Stimulated activated CD8-positive, alpha-beta memory T cell treated with anti-CD3 and anti-CD28 coated beads, Interleukin-7, amount 100 ng/mL, for 1 hour (primary cell): Measurements from ENCODE around the gene PLEKHJ1.
"Not testable (repeated sequence)": the region's sequence is repeated elsewhere in the genome, so short reads cannot be mapped to it uniquely, and the experiment has no call there.

Experiments used
- DNase-seq, 2 donors: peaks; one replicate each; pipeline ENCODE4 v3.0.0-alpha.2; 2020; ENCODE audit warnings: low read depth in 2 of 2

Gene PLEKHJ1, protein sequence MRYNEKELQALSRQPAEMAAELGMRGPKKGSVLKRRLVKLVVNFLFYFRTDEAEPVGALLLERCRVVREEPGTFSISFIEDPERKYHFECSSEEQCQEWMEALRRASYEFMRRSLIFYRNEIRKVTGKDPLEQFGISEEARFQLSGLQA

DNA sequence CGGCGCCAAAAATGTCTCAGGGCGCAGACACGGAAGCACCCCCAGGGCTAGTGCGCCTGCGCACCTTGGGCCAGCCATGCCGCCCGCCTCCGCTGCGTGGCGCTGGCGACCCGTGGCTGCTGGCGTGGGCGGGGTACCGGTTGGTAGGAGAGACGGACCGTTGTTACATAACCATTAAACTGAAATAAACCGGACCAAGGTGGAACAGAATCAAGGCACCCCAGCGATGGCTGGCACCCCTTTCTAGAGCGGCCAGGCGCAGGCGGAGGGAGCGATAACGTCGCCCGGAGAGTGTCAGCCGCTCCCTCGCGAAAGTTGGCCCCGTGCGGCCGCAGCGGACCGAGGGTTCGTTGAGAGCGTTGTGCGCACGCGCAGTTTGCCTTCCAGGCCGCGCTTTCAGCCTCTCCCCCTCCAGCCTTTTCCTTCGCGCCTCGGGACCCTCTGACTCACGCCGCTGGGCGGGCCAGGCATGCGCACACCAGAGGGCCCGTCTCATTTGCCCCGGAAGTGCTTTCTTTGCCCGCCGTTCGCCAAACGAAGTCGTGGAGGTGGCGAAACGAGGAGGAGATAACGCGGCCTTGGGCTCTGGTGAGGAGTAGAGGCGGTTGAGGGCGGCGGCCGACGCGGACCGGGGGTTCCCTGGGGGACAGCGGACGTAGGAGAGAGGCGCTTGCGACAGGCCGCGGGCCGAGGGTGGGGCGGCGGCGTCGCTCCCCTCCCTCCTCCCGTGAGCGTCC lies at the start of gene PLEKHJ1, which contains the start of gene SF3A2:
PLEKHJ1 (minus strand) TSS at position 16 of the 737 bp plus-strand sequence. CDS start 81 bp downstream, outside the sequence.
SF3A2 (plus strand) TSS at position 511 of the 737 bp plus-strand sequence. CDS start 6,595 bp downstream, outside the sequence.
- DNase-seq: peak; percentile 95 to 96

DNA sequence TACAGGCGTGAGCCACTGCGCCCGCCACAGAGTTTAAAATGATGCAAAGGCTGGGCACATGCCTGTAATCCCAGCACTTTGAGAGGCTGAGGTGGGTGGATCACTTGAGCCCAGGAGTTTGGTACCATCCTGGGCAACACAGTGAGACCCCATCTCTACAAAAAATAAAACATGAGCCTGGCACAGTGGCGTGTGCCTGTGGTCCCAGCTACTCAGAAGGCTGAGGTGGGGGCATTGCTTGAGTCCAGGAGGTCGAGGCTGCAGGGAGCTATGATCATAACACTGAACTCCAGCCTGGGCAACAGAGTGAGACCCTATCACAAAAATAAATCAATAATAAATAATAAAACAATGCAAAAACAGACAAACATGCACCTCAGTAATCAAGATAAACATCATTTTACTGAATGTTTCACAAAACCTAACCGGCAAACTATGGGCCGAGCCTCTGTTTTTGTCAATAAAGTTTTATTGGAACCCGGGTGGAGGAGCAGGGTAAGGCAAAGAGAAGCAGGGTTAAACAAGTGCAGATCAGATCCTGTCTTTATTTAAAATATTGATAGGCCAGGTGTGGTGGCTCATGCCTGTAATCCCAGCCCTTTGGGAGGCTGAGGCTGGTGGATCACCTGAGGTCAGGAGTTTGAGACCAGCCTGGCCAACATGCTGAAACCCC lies 47.8 kb upstream of the PLEKHJ1 start:
- no peak for DNase-seq

DNA sequence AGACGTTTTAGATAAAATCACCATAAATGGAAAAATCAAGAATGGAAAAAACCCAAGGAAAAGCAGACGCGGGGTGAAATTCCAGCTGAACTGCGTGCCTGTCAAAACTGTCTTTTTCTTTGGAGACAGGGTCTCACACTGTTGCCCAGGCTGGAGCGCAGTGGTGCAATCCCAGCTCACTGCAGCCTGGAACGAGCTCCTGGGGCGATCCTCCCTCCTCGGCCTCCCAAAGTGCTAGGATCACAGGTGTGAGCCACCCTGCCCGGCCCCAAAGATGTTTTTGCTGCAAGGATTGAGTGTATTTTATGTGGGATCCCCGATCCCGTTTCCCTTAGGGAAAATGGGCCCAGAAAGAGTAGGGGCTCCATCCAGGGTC lies 46.7 kb upstream of the PLEKHJ1 start:
- no peak for DNase-seq

DNA sequence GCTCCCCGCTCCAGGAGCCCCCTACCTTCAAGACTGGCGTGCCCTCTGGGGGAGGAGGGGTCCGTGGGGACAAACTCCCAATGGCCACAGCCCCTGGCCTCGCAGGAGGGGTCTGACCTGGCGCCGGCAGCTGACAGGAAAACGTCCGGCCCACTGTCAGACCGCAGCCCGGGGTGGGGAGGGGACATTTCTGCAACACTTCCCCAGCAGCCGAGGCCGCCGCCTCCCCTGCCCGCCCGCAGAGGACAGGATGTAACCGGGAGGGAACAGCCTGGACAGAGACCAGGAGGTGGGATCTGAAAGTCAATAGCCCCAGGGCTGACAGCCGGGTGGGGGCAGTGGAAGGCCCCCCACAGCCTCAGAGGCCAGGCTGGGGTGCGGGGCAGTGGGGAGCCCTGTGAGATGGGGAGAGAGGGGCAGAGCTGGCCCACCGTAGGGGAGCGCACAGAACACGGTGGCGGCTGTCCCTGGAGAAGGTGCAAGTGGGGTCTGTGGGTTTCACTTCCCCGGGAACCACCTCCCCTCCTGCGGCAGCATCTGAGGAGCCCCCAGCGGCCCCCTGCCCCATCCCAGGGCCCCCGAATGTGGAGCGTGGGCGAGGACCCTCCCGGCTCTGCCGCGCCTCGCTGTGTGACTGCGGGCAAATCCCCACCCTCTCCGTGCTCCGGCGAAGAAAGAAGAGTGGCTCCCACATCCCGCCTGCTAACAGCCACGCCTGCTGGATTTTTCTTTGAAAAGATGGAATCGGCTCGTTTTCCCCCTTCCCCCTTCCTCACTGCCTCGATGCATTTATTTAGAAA lies 46.1 kb upstream of the PLEKHJ1 start, which contains the start of gene PEAK3:
PEAK3 (minus strand) TSS at position 114 of the 800 bp plus-strand sequence. CDS start 1,244 bp downstream, outside the sequence.
- DNase-seq: no peak

DNA sequence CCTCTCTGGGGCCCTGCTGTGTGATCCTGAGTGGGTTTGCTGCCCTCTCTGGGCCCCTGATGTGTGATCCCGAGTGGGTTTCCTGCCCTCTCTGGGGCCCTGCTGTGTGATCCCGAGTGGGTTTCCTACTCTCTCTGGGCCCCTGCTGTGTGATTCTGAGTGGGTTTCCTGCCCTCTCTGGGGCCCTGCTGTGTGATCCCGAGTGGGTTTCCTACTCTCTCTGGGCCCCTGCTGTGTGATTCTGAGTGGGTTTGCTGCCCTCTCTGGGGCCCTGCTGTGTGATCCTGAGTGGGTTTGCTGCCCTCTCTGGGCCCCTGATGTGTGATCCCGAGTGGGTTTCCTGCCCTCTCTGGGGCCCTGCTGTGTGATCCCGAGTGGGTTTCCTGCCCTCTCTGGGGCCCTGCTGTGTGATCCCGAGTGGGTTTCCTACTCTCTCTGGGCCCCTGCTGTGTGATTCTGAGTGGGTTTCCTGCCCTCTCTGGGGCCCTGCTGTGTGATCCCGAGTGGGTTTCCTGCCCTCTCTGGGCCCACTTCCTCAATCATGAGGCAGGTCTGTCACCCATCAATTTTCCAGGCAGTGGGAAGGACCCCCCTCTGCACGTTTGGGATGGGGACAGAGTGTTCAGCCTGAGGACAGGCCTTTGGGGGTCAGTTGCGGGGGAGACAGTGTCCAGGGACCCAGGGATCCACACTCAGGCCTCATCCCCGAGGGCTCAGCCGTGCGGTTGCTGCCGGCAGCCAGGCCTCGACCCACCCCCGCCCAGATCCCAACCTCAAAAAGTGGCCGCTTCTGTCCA lies 45.3 kb upstream of the PLEKHJ1 start:
- not testable (repeated sequence) for DNase-seq

DNA sequence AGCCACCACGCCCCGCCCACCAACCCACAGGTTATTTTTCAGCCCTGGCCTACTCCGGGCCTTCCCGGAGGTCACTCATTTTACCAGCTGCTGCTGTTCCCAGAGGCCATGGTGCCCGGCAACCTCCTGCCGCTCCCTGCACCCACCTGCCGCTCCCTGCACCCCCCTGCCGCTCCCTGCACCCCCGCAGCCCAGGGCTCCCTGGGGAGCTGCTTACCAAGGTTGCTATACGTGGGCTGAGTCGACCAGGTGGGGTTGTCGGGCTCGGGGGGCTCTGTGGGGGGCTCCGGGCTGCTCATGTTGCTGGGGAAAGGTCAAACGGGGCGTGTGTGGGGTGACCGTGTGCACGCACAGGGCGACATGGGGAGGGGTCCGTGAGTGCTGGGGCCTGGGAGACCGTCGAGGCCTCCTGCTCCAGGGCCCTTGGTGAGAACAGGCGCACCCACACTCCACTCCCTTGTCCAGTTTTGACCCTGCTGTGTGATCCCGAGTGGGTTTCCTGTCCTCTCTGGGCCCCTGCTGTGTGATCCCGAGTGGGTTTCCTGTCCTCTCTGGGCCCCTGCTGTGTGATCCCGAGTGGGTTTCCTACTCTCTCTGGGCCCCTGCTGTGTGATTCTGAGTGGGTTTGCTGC lies 44.6 kb upstream of the PLEKHJ1 start:
- DNase-seq: no peak

DNA sequence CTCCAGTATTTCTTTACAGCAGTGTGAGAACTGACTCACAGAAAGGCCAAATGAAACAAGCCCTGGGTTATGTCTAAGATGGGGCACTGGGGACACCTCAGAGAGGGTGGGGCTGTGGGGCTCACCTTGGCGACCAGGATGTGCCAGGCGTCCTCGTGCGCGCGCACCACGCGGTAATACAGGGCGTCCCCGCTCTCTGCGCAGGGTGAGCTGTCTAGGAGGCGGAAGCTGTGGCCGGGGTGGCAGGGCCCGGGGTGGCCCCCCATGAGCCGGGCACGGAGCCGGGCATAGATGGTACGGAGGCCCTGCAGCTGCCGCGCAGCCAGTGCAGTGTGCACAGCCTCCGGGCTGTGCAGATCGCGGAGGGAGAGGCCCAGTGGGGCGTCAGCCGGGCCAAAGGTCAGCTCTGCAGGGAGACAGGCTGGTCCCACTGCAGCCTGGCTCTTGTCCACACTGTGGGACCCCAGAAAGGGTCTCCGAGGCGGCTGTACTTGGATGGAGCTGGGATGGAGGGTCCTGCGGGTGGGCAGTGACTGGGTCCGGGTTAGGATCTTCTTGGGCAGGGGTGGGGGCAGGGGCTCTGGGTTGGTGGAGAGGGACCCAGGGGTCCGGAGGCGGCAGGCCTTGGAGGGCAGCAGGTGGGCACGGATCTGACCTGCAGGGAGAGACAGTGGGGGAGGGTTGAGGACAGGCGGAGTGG lies 42.5 kb upstream of the PLEKHJ1 start:
- DNase-seq: no peak

DNA sequence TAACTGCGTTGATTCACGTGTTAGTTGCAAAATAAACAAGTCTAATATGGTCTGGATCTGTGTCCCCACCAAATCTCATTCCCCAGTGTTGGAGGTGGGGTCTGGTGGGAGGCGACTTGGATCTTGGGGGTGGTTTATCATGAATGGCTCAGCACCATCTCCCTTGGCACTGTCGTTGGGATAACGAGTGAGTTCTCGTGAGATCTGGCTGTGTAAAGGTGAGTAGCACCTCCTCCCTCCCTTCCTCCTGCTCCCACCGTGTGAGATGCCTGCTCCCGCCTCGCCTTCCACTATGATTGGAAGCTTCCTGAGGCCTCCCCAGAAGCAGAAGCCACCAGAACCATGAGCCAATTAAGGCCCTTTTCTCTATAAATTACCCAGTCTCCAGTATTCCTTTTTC lies 41.0 kb upstream of the PLEKHJ1 start:
- DNase-seq: no peak

DNA sequence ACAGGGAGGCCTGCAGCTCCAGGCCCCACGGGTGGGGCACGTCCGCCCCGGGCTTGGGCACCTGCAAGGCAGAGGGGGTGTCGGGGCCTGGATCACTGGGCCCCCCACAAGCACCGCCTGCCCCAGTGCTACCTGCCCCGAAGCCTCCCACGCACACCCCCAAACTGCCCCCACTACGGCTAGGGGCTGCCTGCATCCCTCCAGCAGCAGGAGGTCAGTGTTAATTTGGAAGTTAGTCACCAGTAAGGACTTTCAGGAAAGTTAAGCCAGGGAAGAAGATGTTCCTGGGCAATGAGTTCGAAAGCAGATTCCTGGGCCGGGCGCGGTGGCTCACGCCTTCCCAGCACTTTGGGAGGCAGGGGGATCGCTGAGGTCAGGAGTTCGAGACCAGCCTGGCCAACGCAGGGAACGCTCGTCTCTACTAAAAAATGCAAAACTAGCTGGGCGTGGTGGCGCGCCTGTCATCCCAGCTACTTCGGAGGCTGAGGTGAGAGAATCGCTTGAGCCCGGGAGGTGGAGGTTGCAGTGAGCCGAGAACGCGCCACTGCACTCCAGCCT lies 40.4 kb upstream of the PLEKHJ1 start:
- no peak for DNase-seq

DNA sequence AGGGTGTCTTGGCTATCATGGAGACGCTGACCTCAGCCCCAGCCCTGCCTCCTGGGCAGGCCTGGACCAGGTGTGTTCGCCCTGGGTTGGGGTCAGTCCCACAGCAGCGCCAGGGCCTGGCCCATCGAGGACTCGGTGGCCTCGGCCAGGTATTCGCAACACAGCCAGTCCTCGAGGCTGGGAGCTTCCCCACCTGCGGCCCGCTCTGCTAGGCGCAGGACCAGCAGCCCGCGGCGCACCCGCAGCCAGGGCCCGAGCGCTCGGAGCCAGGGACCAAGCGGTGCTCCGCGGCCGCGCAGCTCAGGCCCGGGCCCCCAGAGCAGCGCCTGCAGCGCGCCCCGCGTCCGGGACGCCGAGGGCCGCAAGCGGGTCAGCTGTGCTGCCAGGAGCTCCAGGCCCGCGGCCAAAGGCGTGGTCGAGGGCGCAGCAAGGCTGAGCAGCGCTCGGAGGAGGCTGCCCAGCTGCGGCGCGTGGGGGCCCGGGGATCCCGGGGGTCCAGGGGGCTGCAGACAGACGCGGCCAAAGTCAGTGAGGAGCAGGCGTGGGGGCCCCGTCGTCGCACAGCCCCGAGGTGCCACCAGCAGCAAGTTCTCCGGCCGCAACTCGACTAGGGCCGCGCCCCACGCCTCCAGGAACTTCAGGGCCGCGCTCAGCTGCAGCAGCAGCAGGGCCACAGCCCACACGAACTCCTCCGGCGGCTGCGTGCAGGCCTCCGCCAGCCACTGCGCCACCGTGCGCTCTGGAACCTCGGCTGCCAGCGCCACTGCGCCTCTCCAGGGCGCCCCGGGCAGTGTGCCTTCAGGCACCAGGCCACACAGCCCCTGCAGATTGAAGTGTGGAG lies 39.7 kb upstream of the PLEKHJ1 start:
- DNase-seq: no peak

DNA sequence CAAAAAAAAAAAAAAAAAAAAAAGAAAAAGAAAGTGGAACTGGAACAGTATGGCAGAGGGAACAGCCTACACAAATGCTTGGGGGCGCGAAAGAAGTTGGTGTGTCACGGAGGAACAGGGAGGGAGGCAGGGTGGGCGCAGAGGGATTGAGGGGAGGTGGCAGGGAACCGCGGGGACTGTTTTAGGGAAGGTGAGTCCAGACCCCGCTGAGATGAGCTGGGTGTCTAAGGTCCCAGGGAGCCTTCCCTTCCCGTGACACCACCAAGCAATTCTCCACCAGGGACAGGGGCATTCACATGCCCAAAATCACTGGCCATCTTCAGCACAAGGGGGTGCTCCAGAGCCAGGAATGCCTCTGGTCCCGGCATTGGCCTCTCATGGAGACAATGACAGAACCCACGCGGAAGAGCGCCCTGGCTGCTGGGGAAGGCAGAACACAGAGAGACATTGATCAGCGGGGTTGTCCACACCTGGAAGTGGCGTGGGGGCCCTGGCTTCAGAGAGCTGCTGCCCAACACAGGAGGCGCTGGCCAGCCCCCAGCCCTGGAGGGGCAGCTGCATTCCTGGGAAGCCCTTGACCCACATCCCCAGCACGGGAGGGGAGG lies 38.9 kb upstream of the PLEKHJ1 start:
- no peak for DNase-seq

DNA sequence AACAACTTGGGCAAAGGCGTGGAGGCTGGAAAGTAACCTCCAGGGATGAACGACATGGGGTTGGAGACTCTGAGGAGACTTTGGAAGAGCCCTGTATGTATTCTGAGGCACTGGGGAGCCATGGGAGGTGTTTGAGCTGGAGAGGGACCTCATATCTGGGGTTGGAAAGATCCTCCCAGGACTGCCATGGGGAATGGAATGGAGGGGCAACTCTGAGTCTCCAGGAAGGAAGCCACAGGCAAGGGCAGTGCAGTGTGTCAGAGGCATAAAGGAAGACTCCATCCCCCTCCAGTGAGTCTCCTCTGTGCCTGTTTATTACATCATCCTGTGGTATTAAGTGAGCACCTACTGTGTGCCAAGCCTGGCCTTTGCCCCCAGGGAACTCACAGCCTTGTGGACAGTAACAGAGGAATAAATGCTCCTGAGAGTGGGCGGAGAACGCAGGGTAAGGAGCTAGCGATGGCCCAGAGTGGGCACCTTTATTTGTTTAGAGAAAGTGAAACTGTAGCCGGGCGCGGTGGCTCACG lies 38.1 kb upstream of the PLEKHJ1 start:
- DNase-seq: no peak

DNA sequence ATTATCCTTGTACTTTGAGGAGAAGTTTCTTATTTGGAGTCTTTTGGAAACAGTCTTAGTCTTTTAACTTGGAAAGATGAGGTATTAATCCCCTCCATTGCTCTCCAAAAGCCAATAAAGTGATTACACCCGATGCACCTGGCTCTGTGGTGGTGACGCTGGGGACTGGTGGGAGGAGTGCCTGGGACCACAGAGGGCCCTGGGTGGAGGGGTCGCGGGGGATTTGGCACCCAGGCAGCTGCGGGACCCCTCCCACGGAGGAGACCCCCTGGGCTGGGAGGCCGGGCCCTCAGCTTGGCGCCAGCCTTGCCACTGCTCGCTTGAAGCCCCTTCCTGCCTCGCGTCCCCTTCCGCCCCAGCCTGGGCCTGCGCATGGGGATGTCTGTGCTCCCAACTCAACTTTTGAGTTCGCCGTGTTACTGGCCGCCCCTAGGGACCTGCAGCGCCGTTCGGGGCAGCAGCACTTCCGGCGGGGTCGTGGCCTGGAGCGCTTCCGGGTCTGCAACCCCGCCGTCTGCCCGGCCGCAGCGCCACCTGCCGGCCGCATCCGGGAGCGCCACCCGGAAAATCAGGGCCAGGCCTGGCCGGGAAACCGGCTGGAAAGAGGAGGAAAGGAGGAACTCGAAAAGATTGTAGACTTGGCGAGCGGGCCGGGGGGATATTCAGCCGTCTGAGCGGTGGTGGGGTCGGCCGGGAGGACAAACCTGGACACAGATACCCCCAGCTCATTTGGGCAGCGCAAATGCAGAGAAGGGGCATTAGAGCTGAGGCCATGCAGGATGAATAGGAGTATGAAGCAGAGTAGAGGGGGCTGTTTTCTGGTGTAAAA lies 37.4 kb upstream of the PLEKHJ1 start:
- DNase-seq: peak; percentile 49 to 51

DNA sequence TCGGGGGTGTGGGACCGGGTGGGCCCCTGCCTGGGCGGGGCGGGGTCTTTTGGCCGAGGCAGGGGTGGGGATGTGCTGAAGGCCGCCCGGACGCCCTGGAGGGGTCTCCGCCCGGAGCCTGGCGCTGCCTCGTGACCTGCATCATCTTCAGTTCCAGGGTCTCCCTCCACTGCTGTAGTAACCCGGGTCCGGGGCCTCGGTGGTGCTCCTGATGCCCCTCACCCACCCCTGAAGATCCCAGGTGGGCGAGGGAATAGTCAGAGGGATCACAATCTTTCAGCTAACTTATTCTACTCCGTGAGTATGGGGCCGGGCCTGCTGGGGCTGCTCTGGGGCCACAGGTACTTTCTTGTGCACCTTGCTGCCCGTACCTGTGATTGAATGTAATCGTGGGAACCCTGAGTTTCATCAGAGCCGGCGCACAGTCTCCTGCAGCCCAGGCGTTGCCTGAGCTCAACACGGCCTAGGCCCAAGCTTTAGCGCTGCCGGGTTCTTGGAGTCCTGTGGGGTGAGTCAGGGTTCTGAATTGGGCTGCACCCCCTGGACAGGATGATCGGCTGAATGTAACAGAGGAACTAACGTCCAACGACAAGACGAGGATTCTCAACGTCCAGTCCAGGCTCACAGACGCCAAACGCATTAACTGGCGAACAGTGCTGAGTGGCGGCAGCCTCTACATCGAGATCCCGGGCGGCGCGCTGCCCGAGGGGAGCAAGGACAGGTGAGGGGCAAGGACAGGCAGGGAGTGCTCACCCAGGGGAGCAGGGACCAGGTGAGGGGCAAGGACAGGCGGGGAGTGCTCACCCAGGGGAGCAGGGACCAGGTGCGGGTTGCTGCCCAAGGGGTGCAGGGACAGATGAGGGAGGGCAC lies 35.3 kb upstream of the PLEKHJ1 start:
- DNase-seq: no peak

DNA sequence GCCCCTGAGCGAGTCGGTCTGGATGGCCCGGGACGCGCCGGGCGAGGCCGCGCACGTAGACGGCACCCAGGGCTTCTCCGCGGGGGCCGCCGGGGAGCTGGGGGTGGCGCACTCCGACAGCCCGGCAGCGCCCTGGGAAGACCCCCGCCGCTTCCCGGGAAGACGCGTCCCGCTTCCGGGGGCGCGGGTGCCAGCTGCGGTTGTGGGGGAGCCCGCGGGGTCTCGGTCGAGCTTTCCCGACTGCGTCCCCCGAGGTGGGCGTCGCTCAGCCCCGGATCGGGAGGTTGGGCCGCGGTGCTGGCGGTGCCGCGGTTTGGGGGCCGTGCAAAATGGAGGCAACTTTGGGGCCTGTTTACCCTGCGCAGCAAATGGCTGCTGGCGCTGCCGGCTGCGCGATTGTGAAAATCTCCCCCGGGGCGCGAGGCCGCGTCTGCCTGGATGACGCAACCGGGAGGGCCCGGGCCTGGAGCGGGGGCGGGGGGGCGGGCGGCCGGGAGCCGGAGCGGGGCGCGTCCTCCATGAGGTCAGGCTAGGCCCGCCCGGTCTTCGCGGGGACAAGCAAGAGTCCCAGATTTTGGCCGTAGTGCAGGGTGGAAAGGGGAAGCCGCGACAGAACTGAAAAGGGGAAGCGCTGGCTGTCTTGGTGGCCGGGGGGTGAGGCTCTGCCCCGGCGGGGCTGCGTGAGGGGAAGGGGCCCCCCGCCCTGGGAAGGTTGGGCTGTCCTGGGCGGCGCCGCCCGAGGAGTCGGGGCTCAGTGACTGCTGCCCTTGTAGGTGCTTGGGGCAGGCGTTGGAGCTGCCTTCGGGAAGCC lies 34.5 kb upstream of the PLEKHJ1 start:
- peak in 1 of 2 donors; percentile 41 for DNase-seq

DNA sequence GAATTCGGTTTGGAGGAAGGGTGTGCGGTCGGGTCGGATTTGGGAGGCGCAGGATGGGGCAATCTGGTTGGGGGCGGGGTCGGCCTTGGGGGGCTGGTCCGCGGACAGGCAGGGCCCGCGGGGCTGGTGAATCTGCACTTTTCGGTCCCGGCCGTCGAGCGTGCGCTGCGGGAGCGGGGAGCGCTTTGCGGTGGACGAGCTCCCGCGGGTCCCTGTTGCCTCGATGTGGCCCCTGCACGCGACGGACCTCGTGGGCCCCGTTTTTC lies 34.0 kb upstream of the PLEKHJ1 start:
- no peak for DNase-seq
